Lower lobe of right lung (tissue), 2 donors: ENCODE results near the gene PEMT. TPM values are rescaled to one million over a fixed set of nuclear protein-coding genes. Genes with fewer than 3 reads are reported as not detected.

Experiments
- ATAC-seq, 2 donors: fragments of 200-7000 bp; cut with Tn5 transposase; one replicate each; pipeline ENCODE4 v1.9.1; 2020 to 2022; ENCODE audit warnings: mild to moderate bottlenecking in 2 of 2, moderate library complexity in 2 of 2
- DNase-seq: peaks from one replicate; pipeline ENCODE4 v3.0.0-alpha.2; 2020
- H3K27ac ChIP-seq: fragments of 200-600 bp; one replicate; pipeline ENCODE4 v1.8.0; 2022
- H3K27me3 ChIP-seq: fragments of 200-600 bp; one replicate; pipeline ENCODE4 v1.8.0; 2022; ENCODE audit warnings: low read depth
- H3K36me3 ChIP-seq: fragments of 200-600 bp; one replicate; pipeline ENCODE4 v1.8.0; 2022; ENCODE audit warnings: mild to moderate bottlenecking
- H3K4me1 ChIP-seq: fragments of 200-600 bp; one replicate; pipeline ENCODE4 v1.8.0; 2022
- H3K4me3 ChIP-seq: fragments of 200-600 bp; one replicate; pipeline ENCODE4 v1.8.0; 2022; ENCODE audit warnings: mild to moderate bottlenecking
- H3K9me3 ChIP-seq: fragments of 200-600 bp; one replicate; pipeline ENCODE4 v1.8.0; 2022
- CTCF ChIP-seq: fragments of 200-600 bp; IDR thresholded peaks from one replicate; pipeline ENCODE4 v1.8.0; 2022; ENCODE audit warnings: antibody characterized with exemption, mild to moderate bottlenecking
- intact Hi-C: fragments of 100-400 bp; cut with DNase I; formaldehyde crosslinking; loops from one replicate; pipeline ENCODE4 v1.11.0; 2022
- total RNA-seq: library from RNA; stranded (reverse); fragmentation: NEBNext Ultra II Directional; extraction: Animal tissue kit (Norgen Biotek cat#: 25700); gene quantifications from one replicate; pipeline ENCODE4 v1.2.1, GENCODE V29; 2021
- donor health status: DM: no; HTN: yes; CAD: no; lungs with severe emphysema.

PEMT gene
- total RNA-seq, 1 donor from 2014 or later: 20.1 TPM

GRCh38 chr17:17469996-17470395 is 121.5 kb downstream of the PEMT start:
- H3K36me3 ChIP-seq: no peaks in the 10 kb centered on the region
- no peaks in the 10 kb centered on the region for H3K4me1 ChIP-seq
- H3K27me3 ChIP-seq: peaks cover 7% of the 10 kb centered on the region
- TF ChIP-seq CTCF: no peak
- no peaks in the 10 kb centered on the region for H3K9me3 ChIP-seq
- intact Hi-C loops: no loop called here
- no peak overlapping the region for H3K27ac ChIP-seq
- ATAC-seq: no peak
- no peak overlapping the region for H3K4me3 ChIP-seq
- no peak for DNase-seq

- ATAC-seq: no peak
- Histone ChIP-seq H3K27me3 (peaks cover 7% of the 10 kb centered on the region), H3K9me3 (no peaks in the 10 kb centered on the region)
These were observed 122.2 kb downstream of the PEMT start for GRCh38 chr17:17469358-17469757.

GRCh38 chr17:17468217-17469010 is 123.1 kb downstream of the PEMT start:
- Histone ChIP-seq H3K4me3 (no peak overlapping the region), H3K36me3 (no peaks in the 10 kb centered on the region), H3K27me3 (peaks cover 7% of the 10 kb centered on the region), H3K9me3 (no peaks in the 10 kb centered on the region), H3K4me1 (no peaks in the 10 kb centered on the region), H3K27ac (no peak overlapping the region)
- TF ChIP-seq CTCF: no peak
- no peak for ATAC-seq
- intact Hi-C loops: no loop called here
- DNase-seq: no peak

More at GRCh38 chr17:17469358-17469757, 122.2 kb downstream of the PEMT start:
- no peak overlapping the region for H3K27ac ChIP-seq
- no peaks in the 10 kb centered on the region for H3K4me1 ChIP-seq
- no peak overlapping the region for H3K4me3 ChIP-seq
- H3K36me3 ChIP-seq: no peaks in the 10 kb centered on the region
- intact Hi-C loops: no loop called here
- TF ChIP-seq CTCF: no peak
- no peak for DNase-seq

- DNase-seq (no peak), ATAC-seq (no peak)
- H3K27ac ChIP-seq: no peak overlapping the region
- no peak overlapping the region for H3K4me3 ChIP-seq
- H3K9me3 ChIP-seq: no peaks in the 10 kb centered on the region
- H3K4me1 ChIP-seq: no peaks in the 10 kb centered on the region
- H3K27me3 ChIP-seq: peaks cover 7% of the 10 kb centered on the region
- intact Hi-C loops: no loop called here
- TF ChIP-seq CTCF: no peak
- no peaks in the 10 kb centered on the region for H3K36me3 ChIP-seq
These were observed 123.8 kb downstream of the PEMT start for GRCh38 chr17:17467720-17468119.

GRCh38 chr17:17467016-17467415 is 124.5 kb downstream of the PEMT start:
- DNase-seq (no peak), ATAC-seq (no peak)
- Histone ChIP-seq H3K9me3 (no peaks in the 10 kb centered on the region), H3K4me3 (no peak overlapping the region), H3K4me1 (no peaks in the 10 kb centered on the region), H3K27ac (no peak overlapping the region), H3K27me3 (peaks cover 7% of the 10 kb centered on the region), H3K36me3 (no peaks in the 10 kb centered on the region)
- intact Hi-C loops: no loop called here
- TF ChIP-seq CTCF: no peak
